Measurements from ENCODE around the gene SERBP1. TPM values are rescaled to one million over a fixed set of nuclear protein-coding genes. Genes with fewer than 3 reads are reported as not detected.
A peak's percentile ranks its signal among the peaks of the same experiment; 100 is the strongest.

The SERBP1 gene
- total RNA-seq, 1 experiment from 2014 or later: 325 TPM

GRCh38 chr1:67429528-67430357 lies 459 bp downstream of the SERBP1 start:
- H3K27ac ChIP-seq (ENCODE audit: low read depth, low read length): peak overlapping the region; percentile 88
- peak overlapping the region; percentile 92 to 97 for H3K4me3 ChIP-seq (replicated peaks in 1 of 2; ENCODE audit: low read depth in 1 of 2, low read length in 2 of 2)
- BruUV-seq (replicated peaks): no TSS peak
- intact Hi-C loops (cut with micrococcal nuclease): no loop called here
- DNase-seq (ENCODE audit: low read depth, low spot score) (no peak), ATAC-seq (peak; percentile 7)
- CTCF ChIA-PET: interaction anchor here (1.2 kb wide), 1 partner anchor 71 kb away, joined by 5 read pairs; no protein-coding TSS in a partner anchor
- H2AFZ ChIP-seq (ENCODE audit: low read depth, low read length, poor library complexity, severe bottlenecking): no peak overlapping the region
- peaks cover 27 to 46% of the 10 kb centered on the region in 2 experiments for H3K36me3 ChIP-seq (ENCODE audit: control insufficient read depth in 1 of 2, insufficient read depth in 2 of 2, low read length in 2 of 2)
- TF ChIP-seq SP1 (IDR thresholded peaks at IDR 0.05; ENCODE audit: low read depth): no peak
- TF ChIP-seq SRF (IDR thresholded peaks at IDR 0.05; ENCODE audit: low read depth): no peak
- TF ChIP-seq EZH2 (IDR thresholded peaks at IDR 0.05): no peak
- no peak for TF ChIP-seq CEBPB (IDR thresholded peaks at IDR 0.05; ENCODE audit: low read depth)
- TF ChIP-seq ELF1 (IDR thresholded peaks at IDR 0.05; ENCODE audit: borderline replicate concordance, low read depth): no peak
- TF ChIP-seq ZNF274 (IDR thresholded peaks at IDR 0.05; ENCODE audit: low read depth, low read length): no peak
- no peak for TF ChIP-seq SIN3A (IDR thresholded peaks at IDR 0.05; ENCODE audit: low read depth)
- no peak for TF ChIP-seq TCF7L2 (IDR thresholded peaks at IDR 0.05; ENCODE audit: borderline replicate concordance, extremely low read depth, insufficient read depth, insufficient read length)
- no peak for TF ChIP-seq CTCF (IDR thresholded peaks at IDR 0.05 in 2 of 3, conservative IDR thresholded peaks at IDR 0.05 in 1 of 3; ENCODE audit: borderline replicate concordance in 1 of 3, insufficient read depth in 1 of 3, low read depth in 2 of 3, low read length in 2 of 3)
- TF ChIP-seq EGR1 (IDR thresholded peaks at IDR 0.05; ENCODE audit: low read depth): no peak
- TF ChIP-seq ZBTB33 (IDR thresholded peaks at IDR 0.05; ENCODE audit: extremely low read depth, insufficient replicate concordance, low read length): no peak
- no peak for TF ChIP-seq REST (IDR thresholded peaks at IDR 0.05; ENCODE audit: low read depth)
- TF ChIP-seq YY1 (IDR thresholded peaks at IDR 0.05; ENCODE audit: extremely low read depth, insufficient replicate concordance, low read depth, low read length): no peak
- TF ChIP-seq EZH2phosphoT487 (IDR thresholded peaks at IDR 0.05; ENCODE audit: borderline replicate concordance): no peak
- TF ChIP-seq FOSL1 (IDR thresholded peaks at IDR 0.05; ENCODE audit: low read depth): no peak
- RAD21 ChIA-PET (ENCODE audit: low non-redundant PET in 1 of 2, low total read pairs in 2 of 2, uncharacterized antibody in 2 of 2, unreplicated experiment in 2 of 2): interaction anchor here in 1 of 2 experiments (1.0 kb wide), 1 partner anchor 82 kb away, joined by 3 read pairs; no protein-coding TSS in a partner anchor
- H3K9me2 ChIP-seq (ENCODE audit: insufficient read depth): no peaks in the 10 kb centered on the region
- no peaks in the 10 kb centered on the region for H3K9me3 ChIP-seq (ENCODE audit: control insufficient read depth in 1 of 2, insufficient read depth in 1 of 2, low read depth in 1 of 2, low read length in 2 of 2)
- peaks cover 9 to 35% of the 10 kb centered on the region in 2 experiments; a peak in 3 of 4 replicates for H3K4me1 ChIP-seq (ENCODE audit: control insufficient read depth in 1 of 2, insufficient read depth in 2 of 2, low read length in 2 of 2)
- POLR2A ChIA-PET: interaction anchor here (1.0 to 1.8 kb wide), 3 partner anchors 11 to 82 kb away, joined by 3 to 9 read pairs (median 4); no protein-coding TSS in a partner anchor
- H3K79me2 ChIP-seq (ENCODE audit: insufficient read depth, low read length): peaks cover 55% of the 10 kb centered on the region
- no peaks in the 10 kb centered on the region for H3K27me3 ChIP-seq (ENCODE audit: insufficient read depth, low read length)
- peaks cover 40% of the 10 kb centered on the region for H4K20me1 ChIP-seq (ENCODE audit: insufficient read depth)
- peak overlapping the region; percentile 97 for H3K9ac ChIP-seq (ENCODE audit: low read length)
- peak overlapping the region; percentile 92 for H3K4me2 ChIP-seq (ENCODE audit: low read length)
